ENCODE measurements around the gene COL23A1.

- TF ChIP-seq POLR2A (IDR thresholded peaks at IDR 0.05): no peak
- TF ChIP-seq EP300 (IDR thresholded peaks at IDR 0.05): no peak
- TF ChIP-seq, protein P1, sequence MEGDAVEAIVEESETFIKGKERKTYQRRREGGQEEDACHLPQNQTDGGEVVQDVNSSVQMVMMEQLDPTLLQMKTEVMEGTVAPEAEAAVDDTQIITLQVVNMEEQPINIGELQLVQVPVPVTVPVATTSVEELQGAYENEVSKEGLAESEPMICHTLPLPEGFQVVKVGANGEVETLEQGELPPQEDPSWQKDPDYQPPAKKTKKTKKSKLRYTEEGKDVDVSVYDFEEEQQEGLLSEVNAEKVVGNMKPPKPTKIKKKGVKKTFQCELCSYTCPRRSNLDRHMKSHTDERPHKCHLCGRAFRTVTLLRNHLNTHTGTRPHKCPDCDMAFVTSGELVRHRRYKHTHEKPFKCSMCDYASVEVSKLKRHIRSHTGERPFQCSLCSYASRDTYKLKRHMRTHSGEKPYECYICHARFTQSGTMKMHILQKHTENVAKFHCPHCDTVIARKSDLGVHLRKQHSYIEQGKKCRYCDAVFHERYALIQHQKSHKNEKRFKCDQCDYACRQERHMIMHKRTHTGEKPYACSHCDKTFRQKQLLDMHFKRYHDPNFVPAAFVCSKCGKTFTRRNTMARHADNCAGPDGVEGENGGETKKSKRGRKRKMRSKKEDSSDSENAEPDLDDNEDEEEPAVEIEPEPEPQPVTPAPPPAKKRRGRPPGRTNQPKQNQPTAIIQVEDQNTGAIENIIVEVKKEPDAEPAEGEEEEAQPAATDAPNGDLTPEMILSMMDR (IDR thresholded peaks at IDR 0.05): no peak
Observed at GRCh38 chr5:178241231-178241663, 348.9 kb downstream of the COL23A1 start.

Measured in gastroesophageal sphincter (tissue), 3 donors.